Measurements from ENCODE around the gene CILP2.

- TF ChIP-seq CTCF (IDR thresholded peaks at IDR 0.05) = no peak
- no peak for TF ChIP-seq POLR2AphosphoS5 (IDR thresholded peaks at IDR 0.05)
- no peak for TF ChIP-seq POLR2A (IDR thresholded peaks at IDR 0.05)
Measured at GRCh38 chr19:19568802-19569756, 31.0 kb downstream of the CILP2 start.
